Measurements from ENCODE around the gene NFKB1. TPM values are rescaled to one million over a fixed set of nuclear protein-coding genes. Genes with fewer than 3 reads are reported as not detected.

Gene NFKB1
- total and polyA plus RNA-seq, 5 experiments from 2014 or later: 27.5 to 101 (median 82.2) TPM

DNA sequence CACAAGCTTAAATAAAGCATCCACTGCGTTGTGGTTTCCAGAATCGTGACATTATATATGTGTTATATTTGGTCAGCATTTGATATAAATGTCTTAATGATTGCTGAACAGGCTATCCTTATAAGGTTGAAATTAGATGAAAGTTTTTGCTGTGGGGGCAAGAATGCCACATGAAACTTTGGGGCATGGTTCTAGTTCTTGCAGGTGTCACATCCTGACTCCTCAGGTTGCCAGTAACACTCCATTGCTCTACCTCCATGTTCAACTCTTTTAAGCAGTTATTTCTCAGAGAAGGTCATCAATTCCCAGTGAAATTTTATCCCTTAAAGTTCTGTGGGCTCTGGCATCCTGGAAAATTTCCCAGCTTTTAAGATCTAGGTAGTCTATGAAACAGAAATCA, 33.7 kb downstream of the NFKB1 start:
- Mint-ChIP-seq H3K27ac (peak overlapping the region in 4 of 10 donors; percentile 4 to 54 (median 45)), H3K9me3 (no peaks in the 10 kb centered on the region), H3K36me3 (peaks cover 9 to 64% (median 36%) of the 10 kb centered on the region in 3 donors), H3K4me1 (peaks cover 16 to 68% (median 55%) of the 10 kb centered on the region in 4 donors), H3K4me3 (peak overlapping the region in 5 of 10 donors; percentile 19 to 55 (median 46)), H3K27me3 (no peaks in the 10 kb centered on the region)
- ATAC-seq (peak in 1 of 2 donors; percentile 22), DNase-seq (no peak)
- POLR2A ChIA-PET: interaction anchor here (0.6 to 1.2 kb wide), 3 partner anchors 29 to 35 kb away, joined by 3 to 4 read pairs (median 4); partner anchors contain the start of gene NFKB1

DNA sequence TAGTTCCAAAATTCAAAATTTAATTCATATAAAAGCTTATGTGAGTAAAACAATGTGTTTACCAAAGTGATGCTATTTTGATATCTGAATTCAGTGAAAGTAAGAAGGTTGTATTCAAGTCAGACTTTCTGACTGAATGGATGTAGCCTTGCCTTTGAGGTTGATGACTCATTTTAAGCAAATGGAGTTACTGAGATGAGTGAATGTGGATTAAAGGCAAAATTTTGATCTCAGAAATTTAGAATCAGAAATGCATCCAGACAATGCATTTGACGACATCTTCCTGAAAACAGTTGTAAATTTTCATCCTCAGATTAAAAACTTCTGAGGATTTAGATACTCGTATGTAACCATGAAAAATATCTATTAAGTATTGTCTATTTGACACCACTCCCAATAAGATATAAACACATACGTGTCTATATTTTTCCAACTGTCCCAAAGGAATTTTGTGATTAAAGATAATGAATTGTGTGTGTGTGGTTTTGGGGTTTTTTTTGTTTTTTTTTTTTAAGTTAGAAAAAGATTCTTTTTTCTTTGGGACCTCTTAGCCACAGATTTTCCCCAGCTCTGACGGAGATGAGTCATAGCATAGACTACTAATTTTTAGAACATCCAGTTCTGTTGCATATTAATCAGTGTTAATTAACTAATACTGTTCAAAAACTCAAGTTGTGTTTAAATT, 34.4 kb downstream of the NFKB1 start:
- ATAC-seq (peak; percentile 47 to 85), DNase-seq (no peak)
- no peaks in the 10 kb centered on the region for H3K27me3 Mint-ChIP-seq
- peak overlapping the region in 4 of 10 donors; percentile 3 to 50 (median 46) for H3K27ac Mint-ChIP-seq
- peaks cover 14 to 62% (median 52%) of the 10 kb centered on the region in 4 donors for H3K4me1 Mint-ChIP-seq
- peak overlapping the region in 1 of 10 donors; percentile 19 for H3K4me3 Mint-ChIP-seq
- POLR2A ChIA-PET: interaction anchor here (1.2 to 1.5 kb wide), 2 partner anchors 7 to 34 kb away, joined by 4 to 5 read pairs; partner anchors contain the start of gene NFKB1
- H3K9me3 Mint-ChIP-seq: no peaks in the 10 kb centered on the region
- peaks cover 5 to 64% (median 30%) of the 10 kb centered on the region in 3 donors for H3K36me3 Mint-ChIP-seq

DNA sequence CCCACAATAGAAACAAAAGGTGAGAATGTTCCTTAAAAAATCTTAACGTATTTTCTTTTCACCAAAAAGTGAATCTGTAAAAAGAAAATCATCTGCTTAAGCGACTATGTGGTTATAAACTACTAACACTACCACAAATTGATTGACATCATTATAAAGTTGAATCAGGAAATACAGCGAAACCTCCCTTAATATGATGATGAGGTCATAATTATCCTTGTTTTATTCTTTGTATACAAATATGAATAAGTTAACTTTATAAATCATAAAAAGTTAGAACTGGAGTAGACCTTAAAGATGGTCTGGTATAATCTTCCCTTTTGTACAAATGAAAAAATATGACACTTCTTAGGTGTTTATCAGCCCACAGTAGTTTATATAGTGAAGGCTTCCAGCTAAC, 35.6 kb downstream of the NFKB1 start:
- Mint-ChIP-seq H3K4me3 (no peak overlapping the region), H3K27me3 (no peaks in the 10 kb centered on the region), H3K4me1 (peaks cover 16 to 61% (median 58%) of the 10 kb centered on the region in 4 donors), H3K27ac (peak overlapping the region in 2 of 10 donors; percentile 70 to 78), H3K9me3 (no peaks in the 10 kb centered on the region), H3K36me3 (peaks cover 4 to 64% (median 26%) of the 10 kb centered on the region in 3 donors)
- POLR2A ChIA-PET: interaction anchor here (1.5 kb wide), 1 partner anchor 8 kb away, joined by 5 read pairs; no protein-coding TSS in a partner anchor
- DNase-seq (no peak), ATAC-seq (no peak)

DNA sequence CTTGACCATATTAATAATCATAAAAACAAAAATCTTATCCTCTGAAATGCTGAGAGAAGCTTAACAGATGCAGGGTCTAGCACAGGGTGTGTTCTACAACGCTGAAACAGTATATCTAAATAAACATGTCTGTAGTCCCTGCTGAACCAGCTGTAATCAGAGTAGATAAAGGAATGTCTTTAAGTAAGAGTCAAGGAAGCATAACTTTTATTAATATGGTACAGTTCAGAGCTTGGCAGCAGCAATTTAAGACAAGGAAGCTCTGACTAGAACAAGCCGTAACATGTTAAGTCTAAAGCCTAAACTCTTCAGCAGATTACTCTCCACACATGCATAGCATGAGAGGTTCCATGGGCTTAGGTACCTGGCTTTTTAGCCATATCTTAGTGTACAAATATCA, 36.1 kb downstream of the NFKB1 start:
- POLR2A ChIA-PET: interaction anchor here (1.5 kb wide), 1 partner anchor 9 kb away, joined by 5 read pairs; no protein-coding TSS in a partner anchor
- peaks cover 4 to 61% (median 26%) of the 10 kb centered on the region in 3 donors for H3K36me3 Mint-ChIP-seq
- H3K4me3 Mint-ChIP-seq: no peak overlapping the region
- no peak for DNase-seq
- ATAC-seq: no peak
- H3K27ac Mint-ChIP-seq: no peak overlapping the region
- no peaks in the 10 kb centered on the region for H3K9me3 Mint-ChIP-seq
- peaks cover 16 to 66% (median 59%) of the 10 kb centered on the region in 4 donors for H3K4me1 Mint-ChIP-seq
- no peaks in the 10 kb centered on the region for H3K27me3 Mint-ChIP-seq

DNA sequence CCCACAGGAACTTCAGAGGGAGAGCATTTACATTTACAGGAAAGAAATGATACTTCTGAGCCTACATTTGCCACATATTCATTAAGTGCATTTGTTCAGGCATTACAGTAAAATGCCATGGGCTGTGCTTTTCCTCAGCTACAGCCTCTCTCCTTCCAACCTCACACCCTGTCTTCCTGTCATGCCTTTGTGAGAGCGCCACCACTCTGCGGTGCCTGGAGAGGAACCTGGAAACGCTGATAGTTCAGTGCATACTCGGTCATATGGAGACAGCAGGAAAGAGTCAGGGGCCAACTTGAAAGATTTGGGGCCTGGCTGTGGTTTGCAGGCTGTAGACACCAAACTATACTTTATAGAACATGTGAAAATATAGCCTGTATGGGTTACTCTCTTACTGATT, 40.5 kb downstream of the NFKB1 start:
- DNase-seq (peak in 3 of 10 donors; percentile 24 to 26 (median 25)), ATAC-seq (peak; percentile 56 to 62)
- Mint-ChIP-seq H3K27me3 (no peaks in the 10 kb centered on the region), H3K27ac (peak overlapping the region in 8 of 10 donors; percentile 3 to 83 (median 72)), H3K4me1 (peaks cover 9 to 51% (median 33%) of the 10 kb centered on the region in 4 donors), H3K9me3 (no peaks in the 10 kb centered on the region), H3K4me3 (peak overlapping the region in 2 of 10 donors; percentile 22 to 54), H3K36me3 (peaks cover 6 to 80% (median 41%) of the 10 kb centered on the region in 3 donors)
- POLR2A ChIA-PET: interaction anchor here (0.6 to 2.7 kb wide), 4 partner anchors 13 to 72 kb away, joined by 3 to 11 read pairs (median 4); no protein-coding TSS in a partner anchor

DNA sequence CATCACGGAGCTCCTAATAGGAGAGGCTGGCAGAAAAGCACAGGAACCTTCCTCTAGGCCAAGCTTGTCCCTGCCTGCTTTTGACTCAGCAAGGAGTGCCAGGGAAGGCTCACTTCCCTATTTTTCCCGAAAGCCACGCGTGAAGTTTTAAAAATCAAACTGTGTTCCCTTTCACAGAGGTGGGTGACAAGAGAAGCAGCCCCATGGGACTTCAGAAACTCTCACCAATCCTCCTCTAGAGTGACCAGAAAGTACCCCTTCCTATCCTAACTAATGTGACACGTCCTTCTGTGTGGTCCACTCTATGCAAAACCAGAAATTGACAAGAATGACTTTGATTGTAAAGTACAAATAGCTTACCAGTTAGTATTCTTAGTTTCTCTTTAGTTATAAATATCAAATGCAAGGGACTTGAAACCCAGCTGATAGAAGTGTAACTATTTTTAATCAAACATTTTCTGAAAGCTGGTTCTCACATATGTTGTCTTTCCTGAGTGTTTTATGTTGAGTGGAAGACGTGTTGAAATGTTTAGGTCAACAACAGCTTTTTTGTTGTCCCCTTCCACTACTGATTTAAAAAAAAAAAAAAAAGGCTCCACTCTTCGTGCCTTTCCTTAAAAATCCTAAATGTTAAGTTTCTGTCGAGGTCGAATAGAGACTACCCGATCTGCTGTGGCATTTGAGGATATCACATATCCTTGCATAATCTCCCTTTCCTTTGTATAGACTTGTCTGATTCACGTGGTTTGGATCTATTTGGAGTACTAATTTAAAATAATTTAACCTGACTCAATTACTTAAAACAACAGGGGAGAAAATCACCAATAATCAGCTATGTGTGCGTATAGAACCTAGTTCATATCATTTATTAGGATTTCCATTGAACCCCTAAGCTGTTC, 42.1 kb downstream of the NFKB1 start:
- no peak for DNase-seq
- POLR2A ChIA-PET: interaction anchor here (1.4 to 2.7 kb wide), 2 partner anchors 15 to 43 kb away, joined by 4 to 11 read pairs; no protein-coding TSS in a partner anchor

DNA sequence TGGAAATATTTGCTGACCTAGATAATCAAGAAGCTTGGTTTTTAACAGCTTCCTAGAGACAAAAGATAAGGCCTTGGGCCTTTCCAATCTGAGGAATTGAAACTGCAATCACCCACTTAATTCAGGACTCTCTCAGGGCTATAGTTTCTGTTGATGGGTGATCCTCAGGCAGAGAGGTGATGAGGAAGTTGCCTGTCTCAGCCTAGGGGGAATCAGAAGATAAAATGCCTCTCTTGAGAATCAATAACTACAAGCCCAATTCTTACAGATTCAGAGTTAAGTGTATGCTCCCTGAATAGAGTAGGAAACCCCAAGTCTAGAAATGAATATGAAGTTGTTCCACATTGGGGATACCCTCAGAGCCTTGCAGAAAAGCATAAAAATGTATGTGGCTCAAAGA, 45.5 kb downstream of the NFKB1 start:
- Mint-ChIP-seq H3K27ac (peak overlapping the region in 7 of 10 donors; percentile 9 to 73 (median 26)), H3K27me3 (no peaks in the 10 kb centered on the region), H3K4me3 (no peak overlapping the region), H3K4me1 (peaks cover 22 to 66% (median 43%) of the 10 kb centered on the region in 4 donors), H3K9me3 (no peaks in the 10 kb centered on the region), H3K36me3 (peaks cover 13 to 71% (median 41%) of the 10 kb centered on the region in 3 donors)
- POLR2A ChIA-PET: interaction anchor here (2.0 kb wide), 1 partner anchor 18 kb away, joined by 5 read pairs; no protein-coding TSS in a partner anchor
- no peak for DNase-seq
- no peak for ATAC-seq

More for the DNA sequence above, 42.1 kb downstream of the NFKB1 start:
- Mint-ChIP-seq H3K9me3 (no peaks in the 10 kb centered on the region), H3K4me3 (no peak overlapping the region), H3K27ac (peak overlapping the region in 3 of 10 donors; percentile 10 to 68 (median 31)), H3K27me3 (no peaks in the 10 kb centered on the region), H3K4me1 (peaks cover 15 to 63% (median 41%) of the 10 kb centered on the region in 4 donors), H3K36me3 (peaks cover 6 to 83% (median 35%) of the 10 kb centered on the region in 3 donors)
- no peak for ATAC-seq

DNA sequence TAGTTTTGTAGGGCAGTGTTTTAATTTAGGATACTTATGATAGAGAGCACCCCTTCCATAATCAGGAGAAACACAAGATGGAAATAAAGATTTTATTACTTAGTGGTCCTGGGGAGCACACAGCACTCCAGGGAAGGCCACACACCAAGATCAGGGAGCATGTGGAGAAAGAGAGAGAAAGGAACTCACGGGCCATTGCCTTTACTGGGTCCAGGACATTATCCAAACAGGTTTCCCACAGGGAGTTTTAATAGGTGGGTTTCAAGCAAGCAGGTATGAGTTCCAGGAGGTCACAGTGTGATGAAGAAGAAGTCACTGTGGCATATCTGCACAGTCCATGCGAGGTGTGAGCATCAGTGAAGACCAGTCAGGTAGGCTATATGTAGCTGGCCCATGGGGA, 46.8 kb downstream of the NFKB1 start:
- ATAC-seq (no peak), DNase-seq (no peak)
- no peak overlapping the region for H3K4me3 Mint-ChIP-seq
- no peaks in the 10 kb centered on the region for H3K27me3 Mint-ChIP-seq
- no peaks in the 10 kb centered on the region for H3K9me3 Mint-ChIP-seq
- peaks cover 13 to 72% (median 40%) of the 10 kb centered on the region in 3 donors for H3K36me3 Mint-ChIP-seq
- peaks cover 28 to 68% (median 49%) of the 10 kb centered on the region in 4 donors for H3K4me1 Mint-ChIP-seq
- POLR2A ChIA-PET: no interaction called here
- H3K27ac Mint-ChIP-seq: peak overlapping the region in 7 of 10 donors; percentile 15 to 96 (median 71)

DNA sequence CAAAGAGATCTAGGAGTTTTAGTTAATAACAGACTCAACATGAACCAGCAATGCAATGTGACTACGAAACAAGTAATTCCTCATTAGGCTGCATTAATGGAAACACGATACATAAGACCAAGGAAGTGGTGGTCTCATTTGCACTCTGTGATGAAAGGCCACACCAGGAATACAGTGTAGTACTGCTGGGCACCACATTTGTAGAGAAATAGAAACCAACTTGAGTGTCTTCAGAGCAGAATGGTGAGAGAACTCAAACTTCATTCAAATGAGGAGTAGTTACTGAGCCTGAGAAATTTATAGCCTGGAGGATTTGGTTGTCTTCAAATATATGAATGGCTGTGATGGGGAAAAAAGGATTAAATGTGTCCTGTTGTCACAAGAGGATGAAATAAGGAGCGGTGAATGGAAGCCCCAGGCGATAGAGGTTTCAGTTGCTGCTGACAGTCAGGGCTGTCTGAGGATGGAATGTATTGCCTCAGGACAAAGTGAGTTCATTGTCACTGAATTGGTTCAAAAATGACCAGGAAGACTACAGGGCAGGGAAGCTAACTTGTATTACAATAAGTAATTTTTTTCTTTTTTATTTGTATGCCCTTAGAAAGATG, 50.9 kb downstream of the NFKB1 start:
- ATAC-seq (peak in 1 of 2 donors; percentile 40), DNase-seq (no peak)
- no peaks in the 10 kb centered on the region for H3K9me3 Mint-ChIP-seq
- H3K27me3 Mint-ChIP-seq: no peaks in the 10 kb centered on the region
- POLR2A ChIA-PET: interaction anchor here (0.6 kb wide), 1 partner anchor 41 kb away, joined by 3 read pairs; no protein-coding TSS in a partner anchor
- H3K27ac Mint-ChIP-seq: peak overlapping the region; percentile 73 to 94 (median 82)
- H3K4me1 Mint-ChIP-seq: peaks cover 27 to 56% (median 50%) of the 10 kb centered on the region in 4 donors
- H3K36me3 Mint-ChIP-seq: peaks cover 7 to 47% (median 20%) of the 10 kb centered on the region in 3 donors
- H3K4me3 Mint-ChIP-seq: peak overlapping the region in 8 of 10 donors; percentile 32 to 82 (median 64)

DNA sequence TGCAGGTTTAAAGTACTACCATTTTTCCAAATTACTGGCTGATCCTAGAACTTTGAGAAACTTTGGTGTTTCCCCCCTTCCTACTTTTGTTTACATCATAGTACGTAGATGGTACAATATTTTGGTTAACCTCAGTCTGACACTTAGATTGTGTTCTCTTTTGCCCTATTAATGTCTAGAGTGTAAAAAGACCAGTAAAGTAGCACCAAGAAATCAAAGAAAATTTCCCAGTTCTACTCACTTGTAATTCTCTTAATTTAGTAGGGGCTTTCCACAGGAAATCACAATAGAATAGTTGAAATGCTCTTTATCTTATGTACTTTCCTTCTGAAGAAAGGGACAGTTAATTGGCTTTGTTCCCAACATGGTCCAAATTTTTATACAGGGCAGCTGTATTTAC, 51.6 kb downstream of the NFKB1 start:
- peak; percentile 56 to 75 for ATAC-seq
- H3K4me3 Mint-ChIP-seq: peak overlapping the region in 8 of 10 donors; percentile 25 to 69 (median 50)
- H3K9me3 Mint-ChIP-seq: no peaks in the 10 kb centered on the region
- H3K36me3 Mint-ChIP-seq: peaks cover 7 to 42% (median 20%) of the 10 kb centered on the region in 3 donors
- peaks cover 27 to 55% (median 47%) of the 10 kb centered on the region in 4 donors for H3K4me1 Mint-ChIP-seq
- peak overlapping the region; percentile 49 to 94 (median 74) for H3K27ac Mint-ChIP-seq
- no peaks in the 10 kb centered on the region for H3K27me3 Mint-ChIP-seq
- POLR2A ChIA-PET: no interaction called here
- peak in 2 of 10 donors; percentile 22 to 24 for DNase-seq

DNA sequence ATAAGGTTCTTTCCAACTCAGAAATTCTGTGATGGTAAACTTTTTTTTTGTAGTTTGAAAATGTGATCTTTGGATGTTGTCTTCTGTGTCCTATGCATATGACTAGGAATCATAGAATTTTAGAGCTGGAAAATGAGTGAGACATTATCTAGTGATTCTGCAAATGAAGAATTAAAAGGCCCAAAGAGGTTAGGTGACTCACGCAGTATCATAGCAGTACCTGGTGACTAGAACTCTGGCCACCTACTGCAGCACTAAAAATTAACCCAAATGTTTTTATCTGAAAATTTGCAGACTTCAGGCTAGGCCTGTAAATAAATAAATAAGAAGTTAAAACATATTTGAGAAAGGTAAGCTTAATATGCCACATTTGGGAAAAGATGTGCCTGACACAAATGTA, 52.8 kb downstream of the NFKB1 start:
- Mint-ChIP-seq H3K4me3 (peak overlapping the region in 3 of 10 donors; percentile 6 to 42 (median 15)), H3K27ac (peak overlapping the region in 6 of 10 donors; percentile 29 to 83 (median 68)), H3K4me1 (peaks cover 32 to 57% (median 40%) of the 10 kb centered on the region in 4 donors), H3K36me3 (peaks cover 7 to 38% (median 16%) of the 10 kb centered on the region in 3 donors), H3K27me3 (no peaks in the 10 kb centered on the region), H3K9me3 (no peaks in the 10 kb centered on the region)
- DNase-seq (no peak), ATAC-seq (no peak)
- POLR2A ChIA-PET: interaction anchor here (0.5 kb wide), 1 partner anchor 15 kb away, joined by 3 read pairs; no protein-coding TSS in a partner anchor
